SK-N-MC (cell line): ENCODE data around the gene OR1S2.
"Not testable (repeated sequence)": the region's sequence is repeated elsewhere in the genome, so short reads cannot be mapped to it uniquely, and the experiment has no call there.

ENCODE experiments used
- DNase-seq: peaks from one replicate; pipeline ENCODE4 v3.0.0-alpha.2; 2011; ENCODE audit warnings: low read depth, low spot score
- H3K27ac ChIP-seq: fragments of 200-600 bp; sonication (generic); 2 replicates; pipeline ENCODE4 v1.5.1; 2016; ENCODE audit warnings: mixed run types
- H3K36me3 ChIP-seq: fragments of 200-600 bp; sonication (generic); 2 replicates; pipeline ENCODE4 v1.6.1; 2017; ENCODE audit warnings: antibody characterized with exemption, low read length, mixed read lengths; ENCODE audit not compliant: insufficient read depth
- H3K4me3 ChIP-seq: fragments of 200-600 bp; sonication (generic); 2 replicates; pipeline ENCODE4 v1.5.1; 2016
- H3K9ac ChIP-seq: fragments of 200-600 bp; sonication (generic); 2 replicates; pipeline ENCODE4 v1.8.0; 2017; ENCODE audit warnings: mixed run types, mixed read lengths; ENCODE audit not compliant: insufficient read length
- H3K9me3 ChIP-seq: fragments of 200-600 bp; sonication (generic); 2 replicates; pipeline ENCODE4 v1.6.1; 2017; ENCODE audit warnings: low read depth, mild to moderate bottlenecking, antibody characterized with exemption, low read length, moderate library complexity, mixed read lengths
- EZH2 ChIP-seq: fragments of 200-600 bp; sonication (generic); IDR thresholded peaks from one replicate; pipeline ENCODE4 v1.6.1; 2017; ENCODE audit warnings: antibody characterized with exemption
- FOXP2 ChIP-seq: optimal IDR thresholded peaks from 2 replicates; pipeline ENCODE3; 2011; ENCODE audit warnings: mild to moderate bottlenecking, moderate library complexity; ENCODE audit not compliant: insufficient read depth; ENCODE audit errors: extremely low read length, control extremely low read depth
- POLR2AphosphoS5 ChIP-seq: IDR thresholded peaks from 2 replicates; pipeline ENCODE4 v1.6.1; 2012; ENCODE audit warnings: mild to moderate bottlenecking, low read depth, low read length, borderline replicate concordance

Gene OR1S2

GRCh38 chr11:58204042-58204441 lies at the start of gene OR1S2:
Gene OR1S2 (minus strand): TSS chr11:58204142. CDS start chr11:58204142, 0 bp downstream.
- Histone ChIP-seq H3K4me3 (no peak within 1 kb of the TSS), H3K9me3 (no peaks in the 10 kb centered on the region), H3K27ac (no peak within 1 kb of the TSS), H3K36me3 (no peaks in the 10 kb centered on the region), H3K9ac (no peak within 1 kb of the TSS)
- no peak for TF ChIP-seq POLR2AphosphoS5
- TF ChIP-seq FOXP2 = no peak
- no peak for TF ChIP-seq EZH2
- DNase-seq = no peak

GRCh38 chr11:58243954-58244353 lies 40.0 kb upstream of the OR1S2 start:
- no peaks in the 10 kb centered on the region for H3K36me3 ChIP-seq
- DNase-seq = no peak
- TF ChIP-seq POLR2AphosphoS5 (no peak), EZH2 (no peak), FOXP2 (no peak)

GRCh38 chr11:58227956-58228615 lies 24.1 kb upstream of the OR1S2 start:
- DNase-seq = no peak

More at GRCh38 chr11:58243954-58244353, 40.0 kb upstream of the OR1S2 start:
- Histone ChIP-seq H3K27ac (no peak overlapping the region), H3K4me3 (no peak overlapping the region), H3K9ac (no peak overlapping the region), H3K9me3 (no peaks in the 10 kb centered on the region)

GRCh38 chr11:58222721-58223120 lies 18.8 kb upstream of the OR1S2 start:
- H3K27ac ChIP-seq = no peak overlapping the region
- no peak for DNase-seq

More at GRCh38 chr11:58227956-58228615, 24.1 kb upstream of the OR1S2 start:
- Histone ChIP-seq H3K27ac (no peak overlapping the region), H3K9me3 (no peaks in the 10 kb centered on the region), H3K9ac (no peak overlapping the region), H3K4me3 (no peak overlapping the region), H3K36me3 (no peaks in the 10 kb centered on the region)
- TF ChIP-seq EZH2 (no peak), POLR2AphosphoS5 (no peak), FOXP2 (no peak)

GRCh38 chr11:58216476-58216875 lies 12.5 kb upstream of the OR1S2 start:
- H3K36me3 ChIP-seq = no peaks in the 10 kb centered on the region
- no peak overlapping the region for H3K9ac ChIP-seq
- no peak overlapping the region for H3K4me3 ChIP-seq
- H3K9me3 ChIP-seq = no peaks in the 10 kb centered on the region
- H3K27ac ChIP-seq = no peak overlapping the region
- no peak for DNase-seq
- TF ChIP-seq FOXP2 = no peak
- TF ChIP-seq POLR2AphosphoS5 = no peak
- no peak for TF ChIP-seq EZH2

More at GRCh38 chr11:58222721-58223120, 18.8 kb upstream of the OR1S2 start:
- no peaks in the 10 kb centered on the region for H3K36me3 ChIP-seq
- H3K9me3 ChIP-seq = no peaks in the 10 kb centered on the region
- TF ChIP-seq FOXP2 (no peak), POLR2AphosphoS5 (no peak), EZH2 (no peak)
- H3K9ac ChIP-seq = no peak overlapping the region
- H3K4me3 ChIP-seq = no peak overlapping the region

GRCh38 chr11:58212420-58212819 lies 8.5 kb upstream of the OR1S2 start, which contains the start of gene OR1S1:
Gene OR1S1 (plus strand): TSS chr11:58212720.
- not testable (repeated sequence) for H3K9me3 ChIP-seq, H3K27ac ChIP-seq, H3K9ac ChIP-seq, H3K4me3 ChIP-seq, DNase-seq, H3K36me3 ChIP-seq

- no peaks in the 10 kb centered on the region for H3K9me3 ChIP-seq
- no peaks in the 10 kb centered on the region for H3K36me3 ChIP-seq
- no peak for DNase-seq
- H3K4me3 ChIP-seq = no peak overlapping the region
- H3K27ac ChIP-seq = no peak overlapping the region
- no peak overlapping the region for H3K9ac ChIP-seq
- TF ChIP-seq POLR2AphosphoS5 (no peak), EZH2 (no peak), FOXP2 (no peak)
Observed at GRCh38 chr11:58199271-58199670, 4.7 kb downstream of the OR1S2 start.

GRCh38 chr11:58195939-58196338 lies 8.0 kb downstream of the OR1S2 start:
- TF ChIP-seq EZH2 (no peak), POLR2AphosphoS5 (no peak), FOXP2 (no peak)
- Histone ChIP-seq H3K36me3 (no peaks in the 10 kb centered on the region), H3K4me3 (no peak overlapping the region), H3K27ac (no peak overlapping the region), H3K9me3 (no peaks in the 10 kb centered on the region), H3K9ac (no peak overlapping the region)
- no peak for DNase-seq

- Histone ChIP-seq H3K9me3 (no peaks in the 10 kb centered on the region), H3K36me3 (no peaks in the 10 kb centered on the region), H3K4me3 (no peak overlapping the region), H3K27ac (no peak overlapping the region), H3K9ac (no peak overlapping the region)
- TF ChIP-seq FOXP2 (no peak), POLR2AphosphoS5 (no peak), EZH2 (no peak)
- DNase-seq = no peak
Observed at GRCh38 chr11:58193391-58193790, 10.6 kb downstream of the OR1S2 start.
